Loucy (cell line): ENCODE data around the gene CORO1C.
A peak's percentile ranks its signal among the peaks of the same experiment; 100 is the strongest.

ENCODE experiments used
- H2AFZ ChIP-seq: fragments of 200-600 bp; sonication (generic); 2 replicates; pipeline ENCODE4 v1.6.0; 2016; ENCODE audit warnings: antibody characterized with exemption, mild to moderate bottlenecking, low read length, moderate library complexity
- H3F3A ChIP-seq: fragments of 200-600 bp; 2 replicates; pipeline ENCODE4 v1.6.0; 2016; ENCODE audit warnings: antibody characterized with exemption, low read depth, mild to moderate bottlenecking
- H3K27me3 ChIP-seq: fragments of 200-600 bp; sonication (generic); 2 replicates; pipeline ENCODE4 v1.6.1; 2014; ENCODE audit warnings: low read length, mild to moderate bottlenecking; ENCODE audit not compliant: insufficient read depth, poor library complexity, severe bottlenecking
- H3K36me3 ChIP-seq: fragments of 200-600 bp; sonication (generic); 2 replicates; pipeline ENCODE4 v1.6.1; 2016; ENCODE audit warnings: low read length; ENCODE audit not compliant: insufficient read depth
- H3K4me1 ChIP-seq: fragments of 200-600 bp; sonication (generic); 2 replicates; pipeline ENCODE4 v1.5.1; 2014; ENCODE audit warnings: low read length, mild to moderate bottlenecking; ENCODE audit not compliant: insufficient read depth, poor library complexity, severe bottlenecking
- H3K4me2 ChIP-seq: fragments of 200-600 bp; sonication (generic); 2 replicates; pipeline ENCODE4 v1.6.0; 2014; ENCODE audit warnings: antibody characterized with exemption, low read length, low read depth, mild to moderate bottlenecking; ENCODE audit not compliant: poor library complexity, severe bottlenecking
- H3K4me3 ChIP-seq: fragments of 200-600 bp; sonication (generic); 2 replicates; pipeline ENCODE4 v1.5.1; 2014; ENCODE audit warnings: low read length, mild to moderate bottlenecking, mixed read lengths; ENCODE audit not compliant: poor library complexity, severe bottlenecking
- H3K79me2 ChIP-seq: fragments of 200-600 bp; sonication (generic); 2 replicates; pipeline ENCODE4 v1.6.1; 2014; ENCODE audit warnings: low read length; ENCODE audit not compliant: insufficient read depth
- H3K9ac ChIP-seq: fragments of 200-600 bp; sonication (generic); 2 replicates; pipeline ENCODE4 v1.6.0; 2014; ENCODE audit warnings: mild to moderate bottlenecking, low read depth, low read length, moderate library complexity; ENCODE audit not compliant: poor library complexity, severe bottlenecking
- H3K9me2 ChIP-seq: fragments of 200-600 bp; sonication (generic); replicated peaks from 2 replicates; pipeline ENCODE4 v1.6.1; 2016; ENCODE audit warnings: low read depth, low read length, mixed read lengths
- H3K9me3 ChIP-seq: fragments of 200-600 bp; sonication (generic); 2 replicates; pipeline ENCODE4 v1.6.1; 2014; ENCODE audit warnings: mild to moderate bottlenecking, antibody characterized with exemption, low read length, low read depth; ENCODE audit not compliant: insufficient read depth
- H4K20me1 ChIP-seq: fragments of 200-600 bp; sonication (generic); 2 replicates; pipeline ENCODE4 v1.6.0; 2014; ENCODE audit warnings: antibody characterized with exemption, low read length, mild to moderate bottlenecking; ENCODE audit not compliant: insufficient read depth, poor library complexity, severe bottlenecking
- CTCF ChIP-seq: fragments of 200-600 bp; sonication (generic); conservative IDR thresholded peaks from 2 replicates; pipeline ENCODE4 v1.5.1; 2014; ENCODE audit warnings: mild to moderate bottlenecking, antibody characterized with exemption, low read length
- EZH2phosphoT487 ChIP-seq: fragments of 200-600 bp; IDR thresholded peaks from 2 replicates; pipeline ENCODE4 v1.6.1; 2018; ENCODE audit warnings: antibody characterized with exemption, mild to moderate bottlenecking, moderate library complexity, borderline replicate concordance

The CORO1C gene

DNA sequence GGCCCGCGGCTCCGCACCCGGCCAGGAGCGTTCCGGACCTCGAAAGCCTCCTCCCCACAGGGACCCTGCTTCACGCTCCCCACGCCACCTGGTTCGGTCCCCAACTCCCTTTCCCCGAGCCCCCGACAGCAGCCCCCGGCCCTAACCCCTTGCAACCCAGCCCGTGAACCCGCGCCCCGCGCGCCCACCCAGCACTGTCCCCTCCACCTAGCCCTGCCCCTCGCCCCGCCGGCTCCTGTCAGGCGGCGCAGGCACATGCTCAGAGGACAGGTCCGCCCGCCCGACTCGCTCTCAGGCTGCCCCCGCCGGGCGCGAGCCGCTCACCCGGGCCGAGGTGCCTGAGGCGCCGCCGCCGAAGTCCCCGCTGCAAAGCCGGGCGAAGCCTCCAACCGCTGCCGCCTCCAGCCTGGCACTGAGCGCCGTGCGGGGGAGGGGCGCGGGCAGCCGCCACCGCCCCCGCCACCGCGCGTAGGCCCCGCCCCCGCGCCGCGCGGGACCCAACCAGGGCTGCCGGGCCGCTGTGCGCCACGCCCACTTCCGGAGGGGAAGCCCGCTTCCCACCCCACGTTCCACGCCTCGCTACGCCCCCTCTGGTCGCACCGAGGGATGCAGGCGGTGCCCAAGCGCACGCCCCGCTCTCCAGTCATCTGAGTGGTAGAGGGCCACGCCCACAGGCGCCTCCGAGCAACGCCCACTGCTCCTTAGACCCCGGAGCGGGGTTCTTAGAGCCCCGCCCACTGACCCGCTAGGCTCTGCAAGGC, at the start of gene CORO1C:
TSS of gene CORO1C (minus strand) at position 414 of the 761 bp plus-strand sequence. CDS start 30,200 bp downstream, outside the sequence.
- Histone ChIP-seq H3F3A (no peaks in the 10 kb centered on the region), H3K79me2 (peaks cover 49% of the 10 kb centered on the region), H3K36me3 (no peaks in the 10 kb centered on the region)

GRCh38 chr12:108779998-108780688, 48.8 kb upstream of the CORO1C start:
- Histone ChIP-seq H3K9ac (no peak overlapping the region), H3K9me2 (no peaks in the 10 kb centered on the region), H3K4me1 (no peaks in the 10 kb centered on the region), H3K27me3 (no peaks in the 10 kb centered on the region), H3K9me3 (no peaks in the 10 kb centered on the region), H3F3A (no peaks in the 10 kb centered on the region), H2AFZ (no peak overlapping the region), H3K4me2 (no peak overlapping the region), H3K79me2 (no peaks in the 10 kb centered on the region), H3K4me3 (no peak overlapping the region), H4K20me1 (no peaks in the 10 kb centered on the region), H3K36me3 (no peaks in the 10 kb centered on the region)
- TF ChIP-seq EZH2phosphoT487 (no peak), CTCF (no peak)

More for the DNA sequence above, at the start of gene CORO1C:
- no peaks in the 10 kb centered on the region for H3K9me2 ChIP-seq
- peak within 1 kb of the TSS; percentile 87 for H3K4me2 ChIP-seq
- no peaks in the 10 kb centered on the region for H3K27me3 ChIP-seq
- H3K4me3 ChIP-seq = peak within 1 kb of the TSS; percentile 92
- peak within 1 kb of the TSS; percentile 99 for H2AFZ ChIP-seq
- peak within 1 kb of the TSS; percentile 85 for H3K9ac ChIP-seq
- H4K20me1 ChIP-seq = peaks cover 40% of the 10 kb centered on the region
- H3K4me1 ChIP-seq = peaks cover 46% of the 10 kb centered on the region
- H3K9me3 ChIP-seq = no peaks in the 10 kb centered on the region
- TF ChIP-seq EZH2phosphoT487 (no peak), CTCF (peak; percentile 66)

- no peak for TF ChIP-seq EZH2phosphoT487
- no peak for TF ChIP-seq CTCF
- H4K20me1 ChIP-seq = no peaks in the 10 kb centered on the region
These were observed 46.7 kb upstream of the CORO1C start for GRCh38 chr12:108778053-108778452.

More at GRCh38 chr12:108778053-108778452, 46.7 kb upstream of the CORO1C start:
- H3K4me3 ChIP-seq = no peak overlapping the region
- no peaks in the 10 kb centered on the region for H3K36me3 ChIP-seq
- no peaks in the 10 kb centered on the region for H3K79me2 ChIP-seq
- no peak overlapping the region for H3K9ac ChIP-seq
- H3F3A ChIP-seq = no peaks in the 10 kb centered on the region
- H3K27me3 ChIP-seq = no peaks in the 10 kb centered on the region
- no peaks in the 10 kb centered on the region for H3K4me1 ChIP-seq
- H3K9me3 ChIP-seq = no peaks in the 10 kb centered on the region
- no peak overlapping the region for H3K4me2 ChIP-seq
- no peaks in the 10 kb centered on the region for H3K9me2 ChIP-seq
- no peak overlapping the region for H2AFZ ChIP-seq
